Panc1 (cell line): ENCODE results near the gene MSRB1. TPM values are rescaled to one million over a fixed set of nuclear protein-coding genes. Genes with fewer than 3 reads are reported as not detected.
"Not testable (repeated sequence)": the region's sequence is repeated elsewhere in the genome, so short reads cannot be mapped to it uniquely, and the experiment has no call there.

Experiments used
- ATAC-seq: fragments of 200-7000 bp; cut with Tn5 transposase; 2 replicates; pipeline ENCODE4 v1.9.1; 2020; ENCODE audit warnings: mild to moderate bottlenecking, moderate library complexity
- BruUV-seq: library from RNA; stranded (reverse); fragments of 400-500 nt; replicated peaks from 2 replicates; lab custom pipeline; 2021; lab: Mats Ljungman, UMichigan
- CTCF ChIA-PET: fragments of 300-600 bp; sonication (Branson Sonifier 250); formaldehyde crosslinking; loops from one replicate; lab custom pipeline; 2022; ENCODE audit warnings: antibody characterized with exemption; lab: Charles Lee
- POLR2A ChIA-PET: fragments of 300-600 bp; sonication (Branson Sonifier 250); formaldehyde crosslinking; loops from one replicate; lab custom pipeline; 2022; ENCODE audit warnings: antibody characterized with exemption; lab: Charles Lee
- DNase-seq: peaks from one replicate; pipeline ENCODE4 v3.0.0-alpha.2; 2010; ENCODE audit warnings: low read depth, low spot score
- H3K27ac ChIP-seq: 2 replicates; pipeline ENCODE4 v1.5.1; 2011; ENCODE audit warnings: mild to moderate bottlenecking, low read length, inconsistent platforms
- H3K27me3 ChIP-seq: fragments of 200-500 bp; sonication (Bioruptor generic); 2 replicates; pipeline ENCODE4 v1.6.0; 2014; ENCODE audit warnings: low read length, inconsistent platforms; ENCODE audit not compliant: control insufficient read depth, insufficient read depth
- H3K36me3 ChIP-seq: fragments of 200-500 bp; sonication (Bioruptor generic); 2 replicates; pipeline ENCODE4 v1.5.1; 2014; ENCODE audit warnings: inconsistent platforms, mild to moderate bottlenecking, low read length, moderate library complexity; ENCODE audit not compliant: control insufficient read depth, insufficient read depth
- H3K4me1 ChIP-seq: 2 replicates; pipeline ENCODE4 v1.5.1; 2011; ENCODE audit warnings: inconsistent platforms, mild to moderate bottlenecking, low read length, moderate library complexity; ENCODE audit not compliant: control insufficient read depth, insufficient read depth
- H3K4me3 ChIP-seq, 2 experiments: 2 replicates each; pipeline ENCODE4 v1.5.1; 2011 to 2012; ENCODE audit warnings: low read depth in 2 of 2, low read length in 2 of 2, mild to moderate bottlenecking in 2 of 2, inconsistent platforms in 1 of 2, moderate library complexity in 1 of 2
- H3K9me3 ChIP-seq: fragments of 200-500 bp; sonication (Bioruptor generic); 2 replicates; pipeline ENCODE4 v1.5.1; 2014; ENCODE audit warnings: low read depth, mild to moderate bottlenecking, inconsistent platforms, low read length, moderate library complexity; ENCODE audit not compliant: control insufficient read depth, insufficient read depth
- CTCF ChIP-seq: fragments of 450-650 bp; IDR thresholded peaks from 2 replicates; pipeline ENCODE4 v1.5.1; 2017; ENCODE audit warnings: mild to moderate bottlenecking
- POLR2AphosphoS5 ChIP-seq: IDR thresholded peaks from 2 replicates; pipeline ENCODE4 v1.6.1; 2012; ENCODE audit warnings: mild to moderate bottlenecking, low read depth, low read length, moderate library complexity
- SIN3A ChIP-seq: IDR thresholded peaks from 2 replicates; pipeline ENCODE4 v1.6.1; 2012; ENCODE audit warnings: low read depth, mild to moderate bottlenecking, low read length, moderate library complexity, borderline replicate concordance; ENCODE audit not compliant: insufficient read depth
- TCF7L2 ChIP-seq: IDR thresholded peaks from 2 replicates; pipeline ENCODE4 v1.6.1; 2011; ENCODE audit warnings: mild to moderate bottlenecking, low read depth, low read length, inconsistent platforms
- in situ Hi-C: cut with HindIII; loops from 2 replicates; pipeline ENCODE4 v1.10.0; 2016; ENCODE audit warnings: low sequenced_read_pairs, low pct_unique_long_range_greater_than_20kb
- intact Hi-C: fragments of 100-400 bp; cut with micrococcal nuclease; formaldehyde crosslinking; loops from one replicate; pipeline ENCODE4 v1.10.0; 2022; ENCODE audit not compliant: unreplicated experiment
- total RNA-seq: library from RNA; stranded (reverse); gene quantifications from one replicate; pipeline ENCODE4 v1.2.1, GENCODE V29; 2021; ENCODE audit not compliant: unreplicated experiment
- TF ChIP-seq, protein P1 (sequence below), 2 experiments: IDR thresholded peaks; 2 replicates each; pipeline ENCODE4 v1.6.1; 2011 to 2012; ENCODE audit warnings: low read depth in 2 of 2, control low read depth in 1 of 2, low read length in 1 of 2, mild to moderate bottlenecking in 1 of 2, moderate library complexity in 1 of 2; ENCODE audit not compliant: insufficient read depth in 1 of 2

Gene MSRB1
- total RNA-seq, 1 experiment from 2014 or later, result 25.3 TPM

- H3K27me3 ChIP-seq, POLR2A ChIA-PET, ATAC-seq, DNase-seq, H3K9me3 ChIP-seq, CTCF ChIA-PET, intact Hi-C loops, in situ Hi-C loops: not testable (repeated sequence)
- H3K4me1 ChIP-seq, result peaks cover 12% of the 10 kb centered on the region
- H3K4me3 ChIP-seq, result peak overlapping the region; percentile 99
- peaks cover 11% of the 10 kb centered on the region for H3K36me3 ChIP-seq
- H3K27ac ChIP-seq, result peak overlapping the region; percentile 96
- BruUV-seq, result TSS peak; percentile 95
Observed at GRCh38 chr16:1962161-1963153, 19.5 kb upstream of the MSRB1 start.

DNA sequence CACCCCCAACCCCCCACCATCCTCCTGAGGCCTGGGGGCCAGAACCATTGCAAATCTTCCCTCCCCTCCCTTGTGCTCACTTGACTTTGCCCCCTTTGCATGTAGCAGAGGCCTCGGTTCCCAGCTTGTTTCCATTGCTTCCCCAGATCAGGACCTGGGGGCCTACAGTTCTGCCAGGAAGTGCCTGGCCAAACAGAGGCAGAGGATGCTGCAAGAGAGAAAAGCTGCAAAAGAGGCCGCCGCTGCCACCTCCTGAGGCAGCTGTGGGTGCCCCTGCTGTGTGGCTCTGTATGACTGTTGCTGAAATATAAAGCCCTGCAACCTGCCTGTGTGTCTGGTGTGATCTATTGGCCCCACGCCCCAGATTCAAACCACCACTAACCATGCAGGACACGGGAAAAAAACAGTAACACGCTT lies 18.7 kb upstream of the MSRB1 start:
- H3K4me1 ChIP-seq, result peaks cover 12% of the 10 kb centered on the region
- no TSS peak for BruUV-seq
- in situ Hi-C loops (no loop called here), intact Hi-C loops (no loop called here)
- peak; percentile 0; the same call in 1 of the 2 replicates for ATAC-seq
- no peaks in the 10 kb centered on the region for H3K9me3 ChIP-seq
- H3K4me3 ChIP-seq, result peak overlapping the region; percentile 99
- H3K36me3 ChIP-seq, result peaks cover 11% of the 10 kb centered on the region
- DNase-seq, result no peak
- no peaks in the 10 kb centered on the region for H3K27me3 ChIP-seq
- ChIA-PET POLR2A (no interaction called here), CTCF (no interaction called here)
- H3K27ac ChIP-seq, result peak overlapping the region; percentile 96; the same call in 1 of the 2 replicates
- TF ChIP-seq TCF7L2, result no peak
- TF ChIP-seq SIN3A, result no peak
- TF ChIP-seq, protein P1, sequence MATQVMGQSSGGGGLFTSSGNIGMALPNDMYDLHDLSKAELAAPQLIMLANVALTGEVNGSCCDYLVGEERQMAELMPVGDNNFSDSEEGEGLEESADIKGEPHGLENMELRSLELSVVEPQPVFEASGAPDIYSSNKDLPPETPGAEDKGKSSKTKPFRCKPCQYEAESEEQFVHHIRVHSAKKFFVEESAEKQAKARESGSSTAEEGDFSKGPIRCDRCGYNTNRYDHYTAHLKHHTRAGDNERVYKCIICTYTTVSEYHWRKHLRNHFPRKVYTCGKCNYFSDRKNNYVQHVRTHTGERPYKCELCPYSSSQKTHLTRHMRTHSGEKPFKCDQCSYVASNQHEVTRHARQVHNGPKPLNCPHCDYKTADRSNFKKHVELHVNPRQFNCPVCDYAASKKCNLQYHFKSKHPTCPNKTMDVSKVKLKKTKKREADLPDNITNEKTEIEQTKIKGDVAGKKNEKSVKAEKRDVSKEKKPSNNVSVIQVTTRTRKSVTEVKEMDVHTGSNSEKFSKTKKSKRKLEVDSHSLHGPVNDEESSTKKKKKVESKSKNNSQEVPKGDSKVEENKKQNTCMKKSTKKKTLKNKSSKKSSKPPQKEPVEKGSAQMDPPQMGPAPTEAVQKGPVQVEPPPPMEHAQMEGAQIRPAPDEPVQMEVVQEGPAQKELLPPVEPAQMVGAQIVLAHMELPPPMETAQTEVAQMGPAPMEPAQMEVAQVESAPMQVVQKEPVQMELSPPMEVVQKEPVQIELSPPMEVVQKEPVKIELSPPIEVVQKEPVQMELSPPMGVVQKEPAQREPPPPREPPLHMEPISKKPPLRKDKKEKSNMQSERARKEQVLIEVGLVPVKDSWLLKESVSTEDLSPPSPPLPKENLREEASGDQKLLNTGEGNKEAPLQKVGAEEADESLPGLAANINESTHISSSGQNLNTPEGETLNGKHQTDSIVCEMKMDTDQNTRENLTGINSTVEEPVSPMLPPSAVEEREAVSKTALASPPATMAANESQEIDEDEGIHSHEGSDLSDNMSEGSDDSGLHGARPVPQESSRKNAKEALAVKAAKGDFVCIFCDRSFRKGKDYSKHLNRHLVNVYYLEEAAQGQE (IDR thresholded peaks at IDR 0.05; ENCODE audit: insufficient read depth in 1 of 2, low read depth in 2 of 2, low read length in 1 of 2), result no peak
- TF ChIP-seq CTCF, result no peak
- TF ChIP-seq POLR2AphosphoS5, result peak; percentile 2; the same call in 1 of the 2 replicates
